SKM-1 treated with dmso at 0.1 percent for 144 hours (cell line): ENCODE results near the gene OR10H4.
"Not testable (repeated sequence)": the region's sequence is repeated elsewhere in the genome, so short reads cannot be mapped to it uniquely, and the experiment has no call there.

Experiments
- DNase-seq: peaks from one replicate; lab custom pipeline; 2025; ENCODE audit not compliant: unreplicated experiment; lab: John Stamatoyannopoulos, UW

The OR10H4 gene, protein sequence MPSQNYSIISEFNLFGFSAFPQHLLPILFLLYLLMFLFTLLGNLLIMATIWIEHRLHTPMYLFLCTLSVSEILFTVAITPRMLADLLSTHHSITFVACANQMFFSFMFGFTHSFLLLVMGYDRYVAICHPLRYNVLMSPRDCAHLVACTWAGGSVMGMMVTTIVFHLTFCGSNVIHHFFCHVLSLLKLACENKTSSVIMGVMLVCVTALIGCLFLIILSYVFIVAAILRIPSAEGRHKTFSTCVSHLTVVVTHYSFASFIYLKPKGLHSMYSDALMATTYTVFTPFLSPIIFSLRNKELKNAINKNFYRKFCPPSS

DNA sequence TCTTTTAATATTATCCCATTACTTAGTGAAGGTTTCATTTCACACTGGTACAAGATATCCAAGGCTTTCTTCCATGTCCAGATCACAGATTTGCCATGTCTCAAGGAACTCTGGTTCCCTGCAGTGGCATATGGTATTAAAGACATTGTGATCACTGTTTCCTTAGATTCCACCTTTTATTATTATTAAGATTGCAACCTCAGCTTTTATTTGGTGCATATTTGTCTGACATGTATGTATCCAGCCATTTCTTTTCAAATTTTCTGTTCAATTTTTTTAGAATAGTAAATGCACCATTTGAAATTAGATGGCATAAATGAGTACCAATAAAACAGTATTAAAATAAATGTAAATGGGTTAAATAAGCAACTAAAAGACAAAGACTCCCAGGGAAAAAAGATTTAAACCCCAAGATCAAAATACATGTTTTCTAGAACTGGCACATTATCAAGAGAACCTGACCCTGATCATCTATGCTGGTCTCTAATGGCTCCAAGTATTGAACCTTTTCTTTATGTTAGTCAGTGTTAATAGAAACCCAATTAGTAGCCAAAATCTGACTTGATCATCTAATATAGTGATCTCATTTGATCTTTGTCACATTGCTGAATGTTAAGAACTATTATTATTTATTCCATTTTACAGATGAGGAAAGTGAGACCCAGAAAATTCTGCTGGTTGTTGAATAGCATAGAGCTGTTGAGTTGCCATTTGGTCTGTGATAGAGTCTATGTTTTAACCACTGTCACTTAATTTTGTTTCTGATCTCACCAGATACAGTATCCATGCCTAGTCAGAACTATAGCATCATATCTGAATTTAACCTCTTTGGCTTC lies at the start of gene OR10H4:
OR10H4 (plus strand) TSS at position 786 of the 836 bp plus-strand sequence; CDS start at position 786, 0 bp downstream.
- DNase-seq = no peak

DNA sequence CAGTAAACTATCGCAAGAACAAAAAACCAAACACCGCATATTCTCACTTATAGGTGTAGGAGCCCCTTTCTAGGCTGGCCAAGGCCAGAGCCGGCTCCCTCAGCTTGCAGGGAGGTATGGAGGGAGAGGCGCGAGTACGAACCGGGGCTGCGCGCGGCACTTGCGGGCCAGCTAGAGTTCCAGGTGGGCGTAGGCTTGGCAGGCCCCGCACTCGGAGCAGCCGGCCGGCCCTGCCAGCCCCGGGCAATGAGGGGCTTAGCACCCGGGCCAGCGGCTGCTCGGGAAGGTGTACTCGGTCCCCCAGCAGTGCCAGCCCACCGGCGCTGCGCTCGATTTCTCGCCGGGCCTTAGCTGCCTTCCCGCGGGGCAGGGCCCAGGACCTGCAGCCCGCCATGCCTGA lies 49.2 kb upstream of the OR10H4 start:
- not testable (repeated sequence) for DNase-seq

DNA sequence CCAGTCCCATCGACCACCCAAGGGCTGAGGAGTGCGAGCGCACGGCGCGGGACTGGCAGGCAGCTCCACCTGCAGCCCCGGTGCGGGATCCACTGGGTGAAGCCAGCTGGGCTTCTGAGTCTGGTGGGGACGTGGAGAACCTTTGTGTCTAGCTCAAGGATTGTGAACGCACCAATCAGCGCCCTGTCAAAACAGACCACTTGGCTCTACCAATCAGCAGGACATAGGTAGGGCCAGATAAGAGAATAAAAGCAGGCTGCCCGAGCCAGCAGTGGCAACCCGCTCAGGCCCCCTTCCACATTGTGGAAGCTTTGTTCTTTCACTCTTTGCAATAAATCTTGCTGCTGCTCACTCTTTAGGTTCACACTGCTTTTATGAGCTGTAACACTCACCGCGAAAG lies 48.8 kb upstream of the OR10H4 start:
- DNase-seq = not testable (repeated sequence)

DNA sequence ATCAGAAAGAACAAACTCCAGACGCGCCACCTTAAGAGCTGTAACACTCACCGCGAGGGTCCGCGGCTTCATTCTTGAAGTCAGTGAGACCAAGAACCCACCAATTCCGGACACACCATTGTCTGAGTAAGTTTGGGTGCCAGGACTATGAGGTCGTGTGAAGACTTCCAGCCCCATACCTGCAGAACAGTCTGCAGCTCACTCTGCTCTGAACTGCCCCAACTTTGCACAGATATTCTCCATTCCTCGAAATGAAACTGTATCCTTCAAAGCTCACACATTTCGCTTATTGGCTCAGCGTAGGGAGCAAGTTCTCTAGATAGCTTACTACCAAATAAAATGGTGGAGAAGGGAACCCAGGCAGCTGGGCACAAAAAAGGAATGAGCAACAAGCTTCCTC lies 48.3 kb upstream of the OR10H4 start:
- DNase-seq = no peak

DNA sequence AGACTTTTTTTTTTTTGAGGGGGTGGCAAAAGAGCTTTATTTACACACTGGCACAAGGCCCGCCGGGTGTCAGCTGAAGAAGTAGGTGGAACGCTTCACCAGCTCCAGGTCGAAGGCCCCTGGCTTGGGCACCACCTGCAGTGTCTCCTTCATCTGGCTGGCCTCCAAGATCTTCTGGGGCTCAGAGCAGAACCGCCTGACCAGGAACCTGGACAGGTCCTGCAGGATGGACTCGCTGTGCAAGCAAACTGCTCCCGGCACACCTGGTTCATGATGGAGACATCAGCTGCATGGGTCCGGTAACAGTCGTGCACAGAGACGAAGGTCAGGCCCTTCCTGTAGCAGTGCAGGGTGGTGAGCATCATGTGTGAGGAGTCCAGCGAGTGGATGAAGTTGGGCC lies 46.6 kb upstream of the OR10H4 start:
- no peak for DNase-seq

DNA sequence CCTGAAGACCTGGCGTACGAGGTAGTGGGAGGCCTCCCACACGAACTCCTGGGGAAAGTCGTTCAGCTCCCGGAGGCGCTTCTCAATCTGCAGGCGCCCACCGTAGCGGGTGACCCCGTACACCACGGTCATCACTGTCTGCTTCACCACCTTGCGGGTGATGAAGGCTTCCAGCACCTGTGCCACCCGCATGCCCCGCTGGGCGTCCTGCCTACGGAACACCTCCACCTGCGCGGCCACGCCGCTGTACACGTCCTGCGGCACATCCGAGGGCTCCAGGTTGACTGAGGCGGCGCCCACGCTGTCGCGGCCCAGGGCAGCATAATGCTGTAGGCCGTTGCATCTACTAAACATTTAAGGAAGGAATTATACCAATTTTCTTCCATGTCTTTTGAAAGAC lies 45.9 kb upstream of the OR10H4 start:
- DNase-seq = not testable (repeated sequence)

DNA sequence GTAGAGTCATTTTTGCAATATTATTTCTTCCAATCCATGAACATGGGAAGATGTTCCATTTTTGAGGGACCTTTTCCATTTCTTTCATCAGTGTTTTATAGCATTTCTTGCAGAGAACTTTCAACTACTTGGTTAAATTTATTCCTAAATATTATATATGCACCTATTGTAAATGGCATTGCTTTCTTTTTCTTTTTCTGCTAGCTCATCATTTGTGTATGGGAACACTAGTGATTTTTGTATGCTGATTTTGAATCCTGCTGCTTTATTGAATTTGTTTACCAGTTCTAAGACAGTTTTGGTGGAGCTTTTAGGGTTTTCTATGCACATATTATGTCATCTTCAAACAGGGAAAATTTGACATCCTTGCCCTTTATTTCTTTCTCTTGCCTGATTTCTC lies 43.8 kb upstream of the OR10H4 start:
- DNase-seq = no peak

DNA sequence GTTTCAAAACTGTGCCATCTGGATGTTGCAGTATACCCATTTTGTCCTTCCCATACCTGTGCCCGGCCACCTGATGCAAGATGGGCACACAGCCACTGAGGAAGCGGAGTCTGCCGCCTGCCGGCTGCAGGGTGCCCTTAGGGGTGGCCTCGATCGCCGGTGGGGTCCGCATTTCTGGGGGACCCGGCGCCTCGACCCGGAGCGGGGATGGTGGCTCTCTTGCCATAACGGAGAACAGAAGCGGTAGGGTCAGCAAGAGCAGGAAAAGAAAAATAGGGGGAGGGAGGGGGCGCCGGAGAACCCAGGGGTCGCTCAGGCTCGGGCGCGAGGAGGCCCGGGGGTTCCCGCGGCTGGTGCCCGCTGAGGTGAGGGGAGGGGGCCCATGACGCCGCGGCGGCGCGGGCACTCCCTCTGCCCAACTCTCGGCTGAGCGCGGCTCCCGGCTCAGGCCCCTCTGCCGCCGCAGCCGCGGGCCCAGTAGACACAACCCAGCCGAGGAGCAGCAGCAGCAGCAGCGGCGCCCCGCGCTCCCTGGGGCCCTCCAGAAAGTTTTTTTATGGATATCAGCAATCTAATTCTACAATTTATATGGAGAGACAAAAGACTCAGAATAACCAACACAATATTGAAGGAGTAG lies 37.1 kb upstream of the OR10H4 start:
- DNase-seq = no peak

DNA sequence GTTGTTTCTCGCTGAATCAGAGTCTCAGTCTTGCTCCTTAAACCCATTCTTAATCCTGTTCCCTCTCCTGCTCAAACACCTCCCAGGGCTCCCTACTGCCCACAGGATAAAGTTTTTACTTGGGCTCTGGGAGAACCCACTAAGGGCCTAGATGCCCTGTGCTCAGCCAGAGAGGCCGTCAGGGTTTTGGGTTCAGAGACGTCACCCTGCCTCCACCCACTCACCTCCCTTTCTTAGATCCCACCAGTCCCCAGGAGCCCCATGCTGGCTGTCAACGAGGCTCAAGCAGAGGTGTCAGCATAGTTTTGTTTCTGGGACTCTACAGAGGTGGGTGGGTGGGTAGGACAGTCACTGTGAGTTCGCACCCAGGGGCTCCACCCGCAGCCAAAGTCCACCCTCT lies 35.4 kb upstream of the OR10H4 start:
- no peak for DNase-seq

DNA sequence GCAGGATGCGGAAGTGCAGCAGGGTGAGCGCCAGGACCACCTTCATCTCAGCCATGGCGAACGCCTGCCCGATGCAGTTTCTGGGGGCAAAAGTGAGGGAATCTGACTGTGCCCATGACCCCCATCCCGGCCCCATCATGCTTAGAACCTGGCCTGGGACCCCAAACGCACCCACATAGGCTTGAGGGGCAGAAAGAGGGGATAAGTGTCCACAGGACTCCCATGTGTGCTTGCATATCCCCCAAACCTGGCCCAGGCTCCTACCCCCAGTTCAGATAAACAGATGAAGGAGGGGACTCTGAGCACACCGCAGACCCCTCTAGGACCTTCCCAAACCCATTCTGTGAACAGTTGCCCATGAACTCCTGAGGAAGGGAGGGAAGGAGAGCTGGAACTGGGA lies 35.0 kb upstream of the OR10H4 start:
- DNase-seq = no peak

DNA sequence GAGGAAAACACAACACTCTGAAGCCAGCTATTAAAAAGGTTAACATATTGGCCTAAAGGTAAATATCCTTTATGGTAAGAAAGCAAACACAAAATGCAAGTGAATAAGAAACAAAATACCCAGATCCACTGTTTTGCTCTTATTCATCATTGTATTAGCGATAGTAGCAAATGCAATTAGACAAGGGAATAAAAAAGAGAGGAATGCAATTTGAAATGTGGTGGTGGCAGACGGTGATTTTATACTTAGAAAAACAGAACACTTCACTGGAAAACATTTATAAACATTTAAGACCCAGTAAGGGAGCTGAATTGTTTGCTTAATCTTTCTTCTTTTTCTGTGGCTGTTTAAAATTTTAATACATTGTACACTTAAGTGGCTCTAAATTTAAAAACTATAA lies 33.7 kb upstream of the OR10H4 start:
- DNase-seq = no peak

DNA sequence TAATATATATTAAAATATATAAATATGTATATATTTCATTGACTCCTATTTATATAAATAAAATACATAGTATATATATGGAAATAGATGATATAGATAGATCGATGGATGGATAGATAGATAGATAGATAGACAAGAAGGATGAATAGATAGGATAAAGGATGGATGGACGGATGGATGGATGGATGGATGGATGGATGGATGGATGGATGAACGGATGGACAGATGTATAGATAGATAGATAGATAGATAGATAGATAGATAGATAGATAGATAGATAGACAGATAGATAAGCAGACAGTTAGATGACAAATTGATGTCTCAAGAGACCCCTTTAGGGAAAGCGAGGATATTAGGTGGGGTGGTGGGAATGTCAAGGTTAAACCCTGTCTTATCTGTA lies 29.6 kb upstream of the OR10H4 start:
- DNase-seq = no peak

DNA sequence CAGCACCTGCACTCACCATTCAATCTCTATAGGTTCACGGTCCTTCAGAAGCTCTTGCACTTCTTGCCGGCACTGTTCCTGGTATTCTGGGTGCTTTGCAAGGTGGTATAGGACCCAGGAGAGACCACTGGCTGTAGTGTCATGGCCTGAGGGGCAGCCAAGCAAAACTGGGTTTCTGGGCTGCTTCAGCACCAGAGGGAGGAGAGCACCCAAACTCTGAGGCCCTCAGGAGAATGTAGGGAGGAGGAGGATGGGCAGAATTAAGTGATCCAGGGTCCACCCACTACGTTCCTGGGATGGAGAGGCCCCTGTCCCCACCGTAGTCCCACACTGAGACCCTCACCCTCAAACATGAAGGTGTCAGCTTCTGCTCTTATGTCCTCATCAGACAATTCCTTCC lies 26.8 kb upstream of the OR10H4 start:
- DNase-seq = no peak

DNA sequence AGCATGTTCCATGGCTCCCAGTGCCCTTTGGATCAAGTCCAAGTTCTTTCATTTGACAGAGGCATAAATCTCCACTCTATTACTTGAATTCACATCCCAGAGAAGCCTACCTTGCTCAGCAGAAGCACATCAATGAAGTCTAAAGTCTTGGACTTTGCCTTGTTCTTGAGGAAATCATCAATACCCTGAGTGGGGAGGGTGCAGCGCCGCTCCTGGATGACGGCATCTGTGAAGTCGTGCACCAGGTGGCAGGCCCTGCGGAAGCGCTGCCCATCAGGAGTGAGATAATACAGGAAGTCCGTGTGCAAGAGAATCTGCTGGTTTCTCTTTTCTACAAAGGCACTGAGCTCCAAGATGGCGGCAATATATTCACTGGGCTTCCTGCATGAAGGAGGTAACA lies 25.1 kb upstream of the OR10H4 start:
- DNase-seq = no peak

DNA sequence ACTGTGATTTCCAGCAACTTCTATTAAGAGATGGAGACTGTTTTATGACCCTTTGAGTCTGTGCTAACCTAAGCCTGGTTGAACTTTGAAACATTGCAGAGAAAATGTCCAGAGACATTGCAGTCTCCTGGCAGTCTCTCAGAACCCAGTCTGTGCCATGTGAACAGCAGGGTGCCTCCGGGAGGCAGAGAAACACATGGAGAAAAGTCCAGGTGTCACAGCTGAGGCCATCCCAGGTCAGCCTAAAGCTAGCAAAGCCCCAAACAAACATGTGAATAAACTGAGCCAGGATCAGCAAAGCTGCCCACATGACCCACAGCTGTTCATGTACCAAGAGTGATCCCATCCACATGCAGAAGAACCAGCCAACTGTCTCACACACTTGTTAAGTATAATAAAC lies 22.3 kb upstream of the OR10H4 start:
- no peak for DNase-seq

DNA sequence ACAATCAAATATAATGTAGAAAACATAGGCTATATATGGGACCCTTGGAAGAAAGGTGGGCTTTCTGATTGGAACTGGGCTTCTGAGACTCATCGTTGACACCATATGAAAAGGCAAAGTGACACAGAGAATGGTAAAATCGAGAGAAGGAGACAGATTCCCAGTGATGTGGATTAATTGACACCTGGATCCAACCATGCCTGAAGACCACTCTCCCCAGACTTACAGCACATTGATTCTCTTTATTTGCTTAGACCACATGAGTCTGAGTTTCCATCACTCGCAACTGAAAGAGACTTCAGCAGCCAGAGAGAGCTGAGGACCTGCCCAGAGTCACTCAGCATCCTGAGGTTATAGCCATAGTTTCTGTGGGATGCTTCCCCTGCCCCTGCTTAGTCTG lies 20.5 kb upstream of the OR10H4 start:
- DNase-seq = no peak

DNA sequence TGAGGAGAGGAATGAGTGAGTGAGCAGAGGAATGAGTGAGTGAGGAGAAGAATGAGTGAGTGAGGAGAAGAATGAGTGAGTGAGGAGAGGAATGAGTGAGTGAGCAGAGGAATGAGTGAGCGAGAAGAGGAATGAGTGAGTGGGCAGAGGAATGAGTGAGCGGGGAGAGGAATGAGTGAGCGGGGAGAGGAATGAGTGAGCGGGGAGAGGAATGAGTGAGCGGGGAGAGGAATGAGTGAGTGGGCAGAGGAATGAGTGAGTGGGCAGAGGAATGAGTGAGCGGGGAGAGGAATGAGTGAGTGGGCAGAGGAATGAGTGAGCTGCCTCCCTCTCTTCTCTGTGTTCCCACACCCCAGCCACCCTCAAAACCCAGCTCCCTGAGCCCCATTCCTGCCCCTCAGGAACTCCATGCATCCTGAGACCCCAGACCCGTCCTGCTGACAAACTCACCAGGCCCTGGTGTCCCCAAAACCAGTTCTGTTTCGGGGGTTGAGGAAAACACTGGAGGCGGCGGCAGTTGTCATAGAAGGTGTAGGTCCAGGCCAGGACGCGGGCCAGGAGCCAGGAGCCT lies 15.0 kb upstream of the OR10H4 start:
- not testable (repeated sequence) for DNase-seq

DNA sequence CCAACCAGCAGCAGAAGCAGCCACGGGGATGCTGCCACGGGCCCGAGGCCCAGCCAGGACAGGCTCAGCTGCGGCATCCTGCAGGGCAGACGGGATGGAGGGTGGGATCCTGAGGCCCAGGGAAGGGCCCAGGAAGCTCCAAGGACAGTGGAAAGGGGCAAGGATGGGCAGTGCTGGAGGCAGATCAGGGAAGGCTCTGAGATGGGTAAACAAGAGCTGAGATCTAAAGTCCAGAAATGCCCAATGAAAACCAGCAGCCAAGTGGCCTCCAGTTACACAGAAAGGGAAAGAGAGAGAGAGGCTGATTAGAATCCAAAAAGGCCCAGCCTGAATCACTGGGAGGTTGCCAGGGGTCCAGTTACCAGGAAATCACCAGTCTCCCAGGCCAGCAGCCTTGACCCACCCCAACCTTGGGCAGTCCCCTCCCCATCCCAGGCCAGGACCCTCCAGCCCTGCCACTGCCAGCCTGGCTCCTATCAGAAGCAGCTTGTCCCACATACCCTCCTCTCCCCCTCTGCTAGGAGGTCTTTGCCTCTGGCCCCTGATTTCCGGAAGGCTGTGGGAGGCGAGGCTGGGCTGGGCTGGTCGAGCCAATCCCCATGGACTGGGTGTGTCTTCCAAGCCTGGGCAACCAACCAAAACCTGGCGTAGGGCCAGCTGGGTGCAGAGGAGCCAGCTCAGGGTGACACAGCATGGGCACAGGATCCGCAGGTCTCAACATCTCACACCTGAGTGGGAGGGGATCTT lies 14.3 kb upstream of the OR10H4 start, which contains the start of gene CYP4F11:
CYP4F11 (minus strand) TSS at position 198 of the 747 bp plus-strand sequence; CDS start at position 77, 121 bp downstream.
- DNase-seq = no peak

DNA sequence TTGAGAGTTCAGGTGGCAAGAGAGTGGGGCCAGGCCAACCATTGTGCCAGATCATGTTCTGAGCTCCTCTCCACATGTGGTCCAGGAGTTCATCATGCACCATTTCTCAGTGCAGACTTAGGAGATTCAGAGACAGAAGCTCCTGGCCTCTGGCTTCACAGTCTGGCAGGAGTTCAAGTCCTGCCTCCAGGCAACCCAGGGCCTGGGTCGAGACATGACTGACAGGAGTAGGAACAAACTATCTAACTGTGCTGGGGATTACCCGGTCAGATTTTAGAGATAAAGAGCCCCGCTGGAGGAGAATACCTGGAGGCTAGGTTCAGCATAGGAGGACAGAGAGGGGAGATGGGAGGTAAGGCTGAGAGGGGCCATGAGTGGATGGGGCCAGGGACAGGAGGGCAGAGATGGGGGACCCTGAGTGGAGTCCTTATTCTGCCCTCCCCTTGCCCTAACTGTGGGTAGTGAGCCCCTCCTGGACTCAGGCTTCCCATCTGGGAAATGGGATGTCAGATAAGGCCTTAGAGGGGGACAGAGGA lies 13.6 kb upstream of the OR10H4 start:
- no peak for DNase-seq

DNA sequence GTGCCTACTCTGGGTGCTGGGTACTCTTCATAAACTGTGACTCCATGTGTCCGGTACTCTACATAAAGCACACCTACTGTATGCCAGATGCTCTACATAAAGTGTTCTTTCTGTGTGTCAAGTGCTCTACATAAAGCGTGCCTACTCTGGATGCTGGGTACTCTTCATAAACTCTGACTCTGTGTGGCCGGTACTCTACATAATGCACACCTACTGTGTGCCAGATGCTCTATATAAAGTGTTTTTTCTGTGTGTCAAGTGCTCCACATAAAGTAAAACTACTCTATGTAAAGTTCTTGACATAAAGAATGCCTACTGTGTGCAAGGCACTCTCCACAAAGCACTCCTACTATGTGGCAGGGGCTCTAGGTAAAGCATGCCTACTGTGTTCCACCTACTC lies 12.6 kb upstream of the OR10H4 start:
- no peak for DNase-seq

DNA sequence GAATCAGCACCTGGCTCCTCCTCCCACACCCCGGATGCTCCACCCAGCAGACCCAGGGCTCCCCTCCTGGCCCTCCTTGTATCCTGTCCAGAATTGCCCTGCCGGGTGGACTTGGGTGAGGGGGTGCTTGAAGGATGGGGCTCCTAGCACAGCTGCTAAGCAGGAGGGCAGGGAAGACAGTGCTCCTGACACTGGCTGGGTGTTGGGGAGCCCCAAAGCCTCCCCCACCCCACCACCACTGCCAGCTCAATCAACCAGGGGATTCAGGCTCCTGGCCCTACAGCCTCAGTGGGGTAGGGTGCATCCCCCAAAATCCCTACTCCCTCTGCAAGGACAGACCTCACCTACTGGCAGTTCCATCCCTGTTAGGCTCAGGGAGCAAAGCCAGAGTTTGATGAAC lies 11.9 kb upstream of the OR10H4 start:
- DNase-seq = no peak
